HEK293 (cell line): ENCODE data around the gene ZNF25.
A peak's percentile ranks its signal among the peaks of the same experiment; 100 is the strongest.

ENCODE experiments used
- BCL11A ChIP-seq: fragments of 450-650 bp; formaldehyde crosslinking; IDR thresholded peaks from 2 replicates; pipeline ENCODE4 v1.5.1; 2016; ENCODE audit warnings: low read depth, missing biosample characterization, missing genetic modification characterization
- FEZF1 ChIP-seq: fragments of 450-650 bp; formaldehyde crosslinking; IDR thresholded peaks from 2 replicates; pipeline ENCODE4 v1.5.1; 2016; ENCODE audit warnings: missing biosample characterization, missing genetic modification characterization
- MYNN ChIP-seq: fragments of 450-650 bp; formaldehyde crosslinking; IDR thresholded peaks from 2 replicates; pipeline ENCODE4 v1.5.1; 2016; ENCODE audit warnings: missing biosample characterization, missing genetic modification characterization, borderline replicate concordance
- PRDM6 ChIP-seq: fragments of 450-650 bp; formaldehyde crosslinking; IDR thresholded peaks from 2 replicates; pipeline ENCODE4 v1.5.1; 2017; ENCODE audit warnings: missing biosample characterization, missing genetic modification characterization
- REPIN1 ChIP-seq: fragments of 450-650 bp; formaldehyde crosslinking; IDR thresholded peaks from 2 replicates; pipeline ENCODE4 v1.5.1; 2017; ENCODE audit warnings: missing biosample characterization, missing genetic modification characterization, low read depth
- REST ChIP-seq: fragments of 450-650 bp; formaldehyde crosslinking; IDR thresholded peaks from 2 replicates; pipeline ENCODE4 v1.5.1; 2016; ENCODE audit warnings: missing biosample characterization, missing genetic modification characterization
- SCRT1 ChIP-seq: fragments of 450-650 bp; formaldehyde crosslinking; IDR thresholded peaks from 2 replicates; pipeline ENCODE4 v1.5.1; 2016; ENCODE audit warnings: missing biosample characterization, missing genetic modification characterization, borderline replicate concordance
- SP2 ChIP-seq: fragments of 450-650 bp; formaldehyde crosslinking; IDR thresholded peaks from 2 replicates; pipeline ENCODE4 v1.5.1; 2016; ENCODE audit warnings: missing biosample characterization, missing genetic modification characterization
- TSHZ1 ChIP-seq: fragments of 450-650 bp; formaldehyde crosslinking; IDR thresholded peaks from 2 replicates; pipeline ENCODE4 v1.5.1; 2016; ENCODE audit warnings: missing biosample characterization, missing genetic modification characterization, borderline replicate concordance
- ZBTB44 ChIP-seq: fragments of 450-650 bp; IDR thresholded peaks from 2 replicates; pipeline ENCODE4 v1.5.1; 2018; ENCODE audit warnings: missing biosample characterization, mild to moderate bottlenecking, missing genetic modification characterization
- ZBTB48 ChIP-seq: fragments of 450-650 bp; formaldehyde crosslinking; IDR thresholded peaks from 2 replicates; pipeline ENCODE4 v1.5.1; 2016; ENCODE audit warnings: missing biosample characterization, missing genetic modification characterization
- ZNF174 ChIP-seq: fragments of 450-650 bp; formaldehyde crosslinking; IDR thresholded peaks from 2 replicates; pipeline ENCODE4 v1.5.0; 2017; ENCODE audit warnings: missing biosample characterization, mild to moderate bottlenecking, missing genetic modification characterization
- ZNF23 ChIP-seq: fragments of 450-650 bp; formaldehyde crosslinking; IDR thresholded peaks from 2 replicates; pipeline ENCODE4 v1.5.1; 2016; ENCODE audit warnings: missing biosample characterization, missing genetic modification characterization, borderline replicate concordance
- ZNF248 ChIP-seq: fragments of 450-650 bp; formaldehyde crosslinking; IDR thresholded peaks from 2 replicates; pipeline ENCODE4 v1.5.1; 2017; ENCODE audit warnings: missing biosample characterization, missing genetic modification characterization
- ZNF280D ChIP-seq: fragments of 450-650 bp; formaldehyde crosslinking; IDR thresholded peaks from 2 replicates; pipeline ENCODE4 v1.5.1; 2016; ENCODE audit warnings: missing biosample characterization, missing genetic modification characterization
- ZNF292 ChIP-seq: fragments of 450-650 bp; formaldehyde crosslinking; IDR thresholded peaks from 2 replicates; pipeline ENCODE4 v1.5.1; 2016; ENCODE audit warnings: low read depth, missing biosample characterization, missing genetic modification characterization, borderline replicate concordance
- ZNF366 ChIP-seq: fragments of 450-650 bp; formaldehyde crosslinking; conservative IDR thresholded peaks from 2 replicates; pipeline ENCODE4 v1.5.1; 2016; ENCODE audit warnings: missing biosample characterization, missing genetic modification characterization
- ZNF433 ChIP-seq: fragments of 450-650 bp; formaldehyde crosslinking; IDR thresholded peaks from 2 replicates; pipeline ENCODE4 v1.5.1; 2016; ENCODE audit warnings: missing biosample characterization, missing genetic modification characterization, low read depth
- ZNF473 ChIP-seq: fragments of 450-650 bp; formaldehyde crosslinking; IDR thresholded peaks from 2 replicates; pipeline ENCODE4 v1.5.1; 2017; ENCODE audit warnings: missing biosample characterization, missing genetic modification characterization
- ZNF510 ChIP-seq: fragments of 450-650 bp; formaldehyde crosslinking; IDR thresholded peaks from 2 replicates; pipeline ENCODE4 v1.5.1; 2018; ENCODE audit warnings: mild to moderate bottlenecking, missing genetic modification characterization, missing biosample characterization; ENCODE audit not compliant: insufficient replicate concordance
- ZNF514 ChIP-seq: fragments of 450-650 bp; formaldehyde crosslinking; IDR thresholded peaks from 2 replicates; pipeline ENCODE4 v1.5.1; 2016; ENCODE audit warnings: missing biosample characterization, missing genetic modification characterization
- ZNF558 ChIP-seq: fragments of 450-650 bp; formaldehyde crosslinking; IDR thresholded peaks from 2 replicates; pipeline ENCODE4 v1.5.1; 2016; ENCODE audit warnings: missing biosample characterization, missing genetic modification characterization
- ZNF596 ChIP-seq: fragments of 450-650 bp; IDR thresholded peaks from 2 replicates; pipeline ENCODE4 v1.5.0; 2018; ENCODE audit warnings: missing biosample characterization, mild to moderate bottlenecking, missing genetic modification characterization, moderate library complexity
- ZNF677 ChIP-seq: fragments of 450-650 bp; IDR thresholded peaks from 2 replicates; pipeline ENCODE4 v1.5.0; 2018; ENCODE audit warnings: missing biosample characterization, mild to moderate bottlenecking, missing genetic modification characterization, moderate library complexity
- ZNF791 ChIP-seq: fragments of 450-650 bp; formaldehyde crosslinking; IDR thresholded peaks from 2 replicates; pipeline ENCODE4 v1.5.1; 2016; ENCODE audit warnings: missing biosample characterization, missing genetic modification characterization
- ZSCAN30 ChIP-seq: fragments of 450-650 bp; IDR thresholded peaks from 2 replicates; pipeline ENCODE4 v1.5.1; 2018; ENCODE audit warnings: missing biosample characterization, mild to moderate bottlenecking, missing genetic modification characterization, moderate library complexity

The ZNF25 gene

GRCh38 chr10:37976091-37976879, at the start of gene ZNF25 (continued):
- TF ChIP-seq BCL11A (tag by site-specific recombination) (no peak), ZNF174 (tag by site-specific recombination) (no peak), FEZF1 (no peak), ZNF473 (tag by site-specific recombination) (no peak), ZNF677 (tag by site-specific recombination) (no peak), ZNF596 (tag by site-specific recombination) (0 out of 2 replicates have a peak, but pooled peaks have one; percentile 31), ZNF23 (tag by site-specific recombination) (no peak), ZNF366 (tag by site-specific recombination) (no peak), ZBTB48 (tag by site-specific recombination) (peak; percentile 43; the same call in 1 of the 2 replicates), ZNF791 (tag by site-specific recombination) (no peak), ZNF558 (0 out of 2 replicates have a peak, but pooled peaks have one; percentile 14), ZNF292 (tag by site-specific recombination) (no peak), ZSCAN30 (tag by site-specific recombination) (peak; percentile 36), ZNF514 (tag by site-specific recombination) (no peak), ZNF280D (tag by site-specific recombination) (no peak), REPIN1 (no peak), SP2 (tag by site-specific recombination) (peak; percentile 89), ZNF248 (no peak), ZNF510 (tag by site-specific recombination) (no peak), ZBTB44 (tag by site-specific recombination) (no peak), PRDM6 (tag by site-specific recombination) (no peak), ZNF433 (tag by site-specific recombination) (no peak), SCRT1 (no peak), REST (tag by site-specific recombination) (no peak), TSHZ1 (no peak; the same call in 1 of the 2 replicates), MYNN (no peak)
